GM23338 (cell line): ENCODE data around the gene PLIN4. TPM values are rescaled to one million over a fixed set of nuclear protein-coding genes. Genes with fewer than 3 reads are reported as not detected.

Source experiments
- ATAC-seq: fragments of 200-7000 bp; cut with Tn5 transposase; 3 replicates; pipeline ENCODE4 v1.9.1; 2020
- DNase-seq: peaks from one replicate; pipeline ENCODE4 v3.0.0-alpha.2; 2015; ENCODE audit warnings: low spot score
- H2AFZ ChIP-seq: fragments of 200-600 bp; sonication (generic); 2 replicates; pipeline ENCODE4 v1.8.0; 2016; ENCODE audit warnings: antibody characterized with exemption, mild to moderate bottlenecking, moderate library complexity
- H3F3A ChIP-seq: fragments of 200-600 bp; sonication (generic); replicated peaks from 2 replicates; pipeline ENCODE4 v1.8.0; 2017; ENCODE audit warnings: antibody characterized with exemption, mixed run types, low read depth
- H3K27ac ChIP-seq: fragments of 200-600 bp; sonication (generic); 2 replicates; pipeline ENCODE4 v1.6.1; 2016; ENCODE audit warnings: low read depth
- H3K27me3 ChIP-seq: fragments of 200-600 bp; sonication (generic); 2 replicates; pipeline ENCODE4 v1.8.0; 2016; ENCODE audit warnings: mild to moderate bottlenecking, mixed run types, moderate library complexity; ENCODE audit not compliant: insufficient read depth
- H3K36me3 ChIP-seq: fragments of 200-600 bp; sonication (generic); 2 replicates; pipeline ENCODE4 v1.8.0; 2016; ENCODE audit warnings: mild to moderate bottlenecking; ENCODE audit not compliant: insufficient read depth
- H3K4me1 ChIP-seq: fragments of 200-600 bp; sonication (generic); 2 replicates; pipeline ENCODE4 v1.8.0; 2016; ENCODE audit warnings: mild to moderate bottlenecking, moderate library complexity; ENCODE audit not compliant: insufficient read depth
- H3K4me2 ChIP-seq: fragments of 200-600 bp; sonication (generic); 2 replicates; pipeline ENCODE4 v1.7.1; 2017; ENCODE audit warnings: mixed run types
- H3K4me3 ChIP-seq: fragments of 200-600 bp; sonication (generic); 2 replicates; pipeline ENCODE4 v1.6.1; 2016; ENCODE audit warnings: mixed run types
- H3K79me2 ChIP-seq: fragments of 200-600 bp; sonication (generic); replicated peaks from 2 replicates; pipeline ENCODE4 v1.8.0; 2017; ENCODE audit warnings: mild to moderate bottlenecking; ENCODE audit not compliant: insufficient read depth
- H3K9me2 ChIP-seq: fragments of 200-600 bp; sonication (generic); 2 replicates; pipeline ENCODE4 v1.8.0; 2017; ENCODE audit not compliant: insufficient read depth
- H4K20me1 ChIP-seq: fragments of 200-600 bp; sonication (generic); replicated peaks from 2 replicates; pipeline ENCODE4 v1.8.0; 2017; ENCODE audit warnings: mild to moderate bottlenecking; ENCODE audit not compliant: insufficient read depth
- H3K27ac Mint-ChIP-seq: 2 replicates; pipeline ENCODE4 v1.8.0; 2020; ENCODE audit warnings: inconsistent platforms, mild to moderate bottlenecking, moderate library complexity, mixed read lengths
- H3K27me3 Mint-ChIP-seq: 3 replicates; pipeline ENCODE4 v1.8.0; 2022; ENCODE audit warnings: low read depth, mild to moderate bottlenecking, moderate library complexity, mixed read lengths, inconsistent platforms; ENCODE audit not compliant: insufficient read depth, poor library complexity
- H3K36me3 Mint-ChIP-seq: 3 replicates; pipeline ENCODE4 v1.8.0; 2021; ENCODE audit warnings: low read depth, mild to moderate bottlenecking, inconsistent platforms, moderate library complexity, mixed read lengths
- H3K4me1 Mint-ChIP-seq: 3 replicates; pipeline ENCODE4 v1.8.0; 2020; ENCODE audit warnings: mild to moderate bottlenecking, inconsistent platforms, mixed read lengths
- H3K4me3 Mint-ChIP-seq: 3 replicates; pipeline ENCODE4 v1.8.0; 2021; ENCODE audit warnings: moderate library complexity, mild to moderate bottlenecking, inconsistent platforms, mixed read lengths
- H3K9me3 Mint-ChIP-seq: 3 replicates; pipeline ENCODE4 v1.8.0; 2020; ENCODE audit warnings: moderate library complexity, mild to moderate bottlenecking, inconsistent platforms, mixed read lengths
- EZH2 ChIP-seq: fragments of 200-600 bp; sonication (generic); IDR thresholded peaks from one replicate; pipeline ENCODE4 v1.8.0; 2017; ENCODE audit warnings: antibody characterized with exemption, mild to moderate bottlenecking, low read depth; ENCODE audit not compliant: unreplicated experiment
- EZH2phosphoT487 ChIP-seq: fragments of 200-600 bp; sonication (generic); IDR thresholded peaks from one replicate; pipeline ENCODE4 v1.8.1; 2018; ENCODE audit warnings: antibody characterized with exemption; ENCODE audit not compliant: unreplicated experiment
- JUNB ChIP-seq: IDR thresholded peaks from one replicate; pipeline ENCODE4 v1.6.1; 2016; ENCODE audit warnings: antibody characterized with exemption; ENCODE audit not compliant: unreplicated experiment
- POLR2AphosphoS5 ChIP-seq: IDR thresholded peaks from 2 replicates; pipeline ENCODE4 v1.6.1; 2016; ENCODE audit warnings: antibody characterized with exemption, low read depth
- ZNF331 ChIP-seq: fragments of 250-450 bp; sonication (Bioruptor Pico); IDR thresholded peaks from 2 replicates; pipeline ENCODE4 v1.5.0; 2020; ENCODE audit warnings: low read depth, mild to moderate bottlenecking, moderate library complexity
- ZNF462 ChIP-seq: fragments of 250-450 bp; sonication (Bioruptor Pico); IDR thresholded peaks from 2 replicates; pipeline ENCODE4 v1.5.0; 2020; ENCODE audit warnings: mild to moderate bottlenecking, moderate library complexity
- polyA plus RNA-seq: library from polyadenylated mRNA; unstranded; fragments of >200 nt; fragmentation: Nextera tagmentation; extraction: Ambion mirVana; gene quantifications from 2 replicates; pipeline ENCODE4 v1.2.1, GENCODE V29; 2016
- total RNA-seq: library from RNA; depleted of rRNA; stranded (reverse); fragments of >200 nt; shearing (Covaris generic); gene quantifications from 2 replicates; pipeline ENCODE4 v1.2.3, GENCODE V29; 2014
- TF ChIP-seq, protein P1 (sequence below), 2 experiments: fragments of 200-600 bp in 1 of 2; sonication (generic) in 1 of 2; conservative IDR thresholded peaks; 2 replicates each; pipeline versions ENCODE4 v1.5.1 to v1.6.1; 2016 to 2017; ENCODE audit warnings: antibody characterized with exemption in 2 of 2, low read depth in 2 of 2, mild to moderate bottlenecking in 2 of 2, moderate library complexity in 1 of 2

PLIN4 gene
- total and polyA plus RNA-seq, 2 experiments from 2014 or later = 0.19 to 0.59 TPM

GRCh38 chr19:4547303-4548237 is 29.3 kb upstream of the PLIN4 start:
- no peaks in the 10 kb centered on the region for H3K9me2 ChIP-seq
- no peak overlapping the region for H3K27ac Mint-ChIP-seq
- H3K36me3 Mint-ChIP-seq = peaks cover 32% of the 10 kb centered on the region
- no peaks in the 10 kb centered on the region for H3K4me1 ChIP-seq
- H3K9me3 Mint-ChIP-seq = no peaks in the 10 kb centered on the region
- no peak overlapping the region for H3K27ac ChIP-seq
- H3K36me3 ChIP-seq = no peaks in the 10 kb centered on the region; the same call in 1 of the 2 replicates
- no peak overlapping the region for H3K4me3 Mint-ChIP-seq
- H3F3A ChIP-seq = no peaks in the 10 kb centered on the region
- ATAC-seq (peak; percentile 45; the same call in 2 of the 3 replicates), DNase-seq (no peak)
- H2AFZ ChIP-seq = no peak overlapping the region
- no peak overlapping the region for H3K4me2 ChIP-seq
- peaks cover 13% of the 10 kb centered on the region for H3K27me3 Mint-ChIP-seq
- no peak overlapping the region for H3K4me3 ChIP-seq
- TF ChIP-seq, protein P1, sequence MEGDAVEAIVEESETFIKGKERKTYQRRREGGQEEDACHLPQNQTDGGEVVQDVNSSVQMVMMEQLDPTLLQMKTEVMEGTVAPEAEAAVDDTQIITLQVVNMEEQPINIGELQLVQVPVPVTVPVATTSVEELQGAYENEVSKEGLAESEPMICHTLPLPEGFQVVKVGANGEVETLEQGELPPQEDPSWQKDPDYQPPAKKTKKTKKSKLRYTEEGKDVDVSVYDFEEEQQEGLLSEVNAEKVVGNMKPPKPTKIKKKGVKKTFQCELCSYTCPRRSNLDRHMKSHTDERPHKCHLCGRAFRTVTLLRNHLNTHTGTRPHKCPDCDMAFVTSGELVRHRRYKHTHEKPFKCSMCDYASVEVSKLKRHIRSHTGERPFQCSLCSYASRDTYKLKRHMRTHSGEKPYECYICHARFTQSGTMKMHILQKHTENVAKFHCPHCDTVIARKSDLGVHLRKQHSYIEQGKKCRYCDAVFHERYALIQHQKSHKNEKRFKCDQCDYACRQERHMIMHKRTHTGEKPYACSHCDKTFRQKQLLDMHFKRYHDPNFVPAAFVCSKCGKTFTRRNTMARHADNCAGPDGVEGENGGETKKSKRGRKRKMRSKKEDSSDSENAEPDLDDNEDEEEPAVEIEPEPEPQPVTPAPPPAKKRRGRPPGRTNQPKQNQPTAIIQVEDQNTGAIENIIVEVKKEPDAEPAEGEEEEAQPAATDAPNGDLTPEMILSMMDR (conservative IDR thresholded peaks at IDR 0.05; ENCODE audit: low read depth in 2 of 2) = peak; percentile 37 to 56
- no peak for TF ChIP-seq EZH2
- H3K4me1 Mint-ChIP-seq = no peaks in the 10 kb centered on the region
- no peaks in the 10 kb centered on the region for H4K20me1 ChIP-seq
- H3K27me3 ChIP-seq = no peaks in the 10 kb centered on the region
- no peaks in the 10 kb centered on the region for H3K79me2 ChIP-seq

DNA sequence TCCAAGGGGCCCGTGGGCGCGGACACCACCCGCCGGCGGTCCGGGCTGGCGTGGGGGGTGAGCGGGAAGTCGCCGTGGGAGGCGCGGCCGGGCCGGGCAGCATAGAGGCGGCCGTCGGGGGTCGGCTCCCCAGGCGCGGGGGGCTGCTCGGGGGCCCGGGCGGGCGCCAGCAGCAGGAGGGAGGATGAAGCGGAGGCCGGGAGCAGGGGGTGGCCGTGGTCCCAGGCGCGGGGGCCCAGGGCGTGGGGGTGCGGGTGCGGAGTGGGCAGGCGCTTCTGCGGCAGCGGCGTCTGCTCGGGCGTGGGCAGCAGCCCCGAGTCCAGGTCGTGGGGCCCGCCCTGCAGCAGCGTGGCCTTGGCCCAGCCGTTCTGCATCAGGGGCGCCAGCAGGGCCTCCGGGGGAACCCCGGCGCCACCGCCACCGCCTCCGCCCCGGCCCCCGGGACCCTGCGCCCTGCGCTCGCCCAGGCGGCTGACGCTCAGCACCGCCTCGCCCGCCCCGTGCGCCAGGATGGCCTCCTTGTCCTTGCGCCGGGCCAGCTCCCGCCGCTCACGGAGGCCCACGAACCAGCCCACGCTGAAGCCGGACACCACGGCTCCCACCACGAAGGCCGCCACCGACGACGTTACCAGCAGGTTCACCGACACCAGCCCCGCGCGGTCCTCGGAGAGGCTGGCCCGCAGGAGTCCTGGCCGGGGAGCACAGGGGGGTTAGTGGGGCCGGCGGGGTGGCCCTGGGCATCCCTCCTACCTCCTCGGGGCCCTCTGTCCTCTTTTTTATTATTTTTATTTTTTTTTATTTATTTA is 25.8 kb upstream of the PLIN4 start:
- H3K27me3 Mint-ChIP-seq = peaks cover 10% of the 10 kb centered on the region
- no peaks in the 10 kb centered on the region; the same call in 1 of the 2 replicates for H3K4me1 ChIP-seq
- no peaks in the 10 kb centered on the region for H3K36me3 ChIP-seq
- H3K4me1 Mint-ChIP-seq = peaks cover 10% of the 10 kb centered on the region
- no peaks in the 10 kb centered on the region for H4K20me1 ChIP-seq
- no peak overlapping the region for H3K4me3 ChIP-seq
- no peaks in the 10 kb centered on the region for H3K79me2 ChIP-seq
- peaks cover 6% of the 10 kb centered on the region; the same call in 1 of the 3 replicates for H3K9me3 Mint-ChIP-seq
- H3K27me3 ChIP-seq = no peaks in the 10 kb centered on the region
- no peak overlapping the region for H3K27ac ChIP-seq
- no peak overlapping the region for H3K4me2 ChIP-seq
- no peaks in the 10 kb centered on the region for H3F3A ChIP-seq
- ATAC-seq = no peak
- peaks cover 11% of the 10 kb centered on the region for H3K36me3 Mint-ChIP-seq
- no peak for TF ChIP-seq ZNF331
- no peak for TF ChIP-seq JUNB
- no peak for TF ChIP-seq ZNF462 (CRISPR knock-in tag)
- no peak for TF ChIP-seq EZH2
- no peak for TF ChIP-seq EZH2phosphoT487
- no peak for TF ChIP-seq POLR2AphosphoS5
- TF ChIP-seq, protein P1 (conservative IDR thresholded peaks at IDR 0.05; ENCODE audit: low read depth in 2 of 2) = no peak
- no peak overlapping the region for H3K27ac Mint-ChIP-seq
- no peak overlapping the region for H3K4me3 Mint-ChIP-seq
- H3K9me2 ChIP-seq = no peaks in the 10 kb centered on the region
- H2AFZ ChIP-seq = no peak overlapping the region
- no peak for DNase-seq
